ENCODE results near the gene LCN6.

Gene LCN6

DNA sequence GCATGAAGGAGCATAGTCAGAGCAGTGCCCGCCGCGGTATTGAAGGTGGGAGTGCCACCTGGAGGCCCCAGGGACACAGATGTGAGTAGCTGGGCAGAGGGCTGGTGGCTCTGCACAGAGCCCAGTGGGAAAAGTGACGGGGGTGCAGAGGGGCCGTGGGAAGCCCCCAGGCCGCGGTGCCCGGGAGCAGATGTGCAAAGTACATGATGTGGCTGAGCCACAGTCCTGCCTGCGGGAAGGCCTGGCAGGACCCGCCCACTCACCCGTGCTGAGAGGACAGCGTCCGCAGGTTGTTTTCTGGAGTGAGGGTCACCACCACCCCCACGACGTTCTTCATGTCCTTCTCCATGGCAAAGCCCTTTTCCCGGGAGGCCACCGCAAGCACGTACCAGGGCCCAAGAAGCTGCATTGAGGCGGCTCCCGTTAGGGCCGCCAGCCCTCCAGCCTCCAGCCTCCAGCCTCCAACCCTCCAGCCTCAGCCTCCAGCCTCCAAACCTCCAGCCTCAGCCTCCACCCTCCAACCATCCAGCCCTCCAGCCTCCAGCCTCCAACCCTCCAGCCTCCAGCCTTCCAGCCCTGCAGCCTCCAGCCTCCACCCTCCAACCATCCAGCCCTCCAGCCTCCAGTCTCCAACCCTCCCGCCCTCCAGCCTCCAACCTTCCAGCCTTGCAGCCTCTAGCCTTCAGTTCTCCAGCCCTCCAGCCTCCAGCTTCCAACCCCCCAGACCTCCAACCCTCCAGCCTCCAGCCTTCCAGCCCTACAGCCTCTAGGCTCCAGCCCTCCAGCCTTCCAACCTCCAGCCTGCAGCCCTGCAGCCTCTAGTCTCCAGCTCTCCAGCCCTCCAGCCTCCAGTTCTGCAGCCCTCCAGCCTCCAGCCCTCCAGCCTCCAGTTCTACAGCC, 914 bp downstream of the LCN6 start:
- DNase-seq (ENCODE audit: extremely low spot score, insufficient read length, low read depth), result no peak
- no peak for FAIRE-seq

GRCh38 chr9:136746621-136747020, 1.7 kb downstream of the LCN6 start:
- FAIRE-seq (no peak), DNase-seq (ENCODE audit: extremely low spot score, insufficient read length, low read depth) (no peak)

- FAIRE-seq, result no peak
- DNase-seq (ENCODE audit: extremely low spot score, insufficient read length, low read depth), result no peak
Measured at GRCh38 chr9:136746155-136746490, 2.2 kb downstream of the LCN6 start.

DNA sequence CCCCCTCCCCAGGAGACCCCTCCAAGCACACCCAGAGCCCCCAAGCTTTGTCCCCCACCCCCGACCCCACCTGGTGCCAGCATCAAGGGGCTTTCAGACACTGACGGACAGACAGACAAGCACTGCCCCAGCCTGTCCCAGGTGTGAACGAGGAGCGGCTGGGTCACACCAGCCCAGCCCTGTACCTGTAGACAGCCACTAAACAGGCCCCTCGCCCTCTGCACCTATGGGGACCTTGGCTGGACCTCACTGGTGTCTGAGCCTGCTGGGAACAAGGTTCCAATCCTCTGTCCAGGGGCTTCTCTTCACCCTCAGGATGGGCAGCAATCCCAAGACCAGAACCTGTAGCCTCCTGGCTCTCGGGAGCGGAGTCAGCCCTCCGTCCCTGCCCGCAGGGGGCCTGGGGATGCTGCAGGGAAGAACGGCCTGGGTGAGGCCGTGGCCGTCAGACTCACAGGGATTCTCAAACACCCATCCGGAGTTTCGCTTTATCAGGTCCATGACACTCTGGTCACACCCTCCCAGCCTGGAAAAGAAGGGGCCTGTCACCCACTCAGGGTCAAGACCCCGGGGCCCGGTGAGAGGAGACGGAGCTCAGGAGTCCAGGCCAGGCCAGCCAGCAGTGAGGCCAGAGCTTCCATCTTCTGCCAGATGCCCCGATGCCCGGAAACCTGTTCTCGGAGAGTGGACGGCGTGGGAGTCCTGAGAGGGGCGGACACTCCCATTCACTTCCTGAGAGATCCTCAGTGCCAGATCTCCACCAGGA, 2.8 kb downstream of the LCN6 start:
- DNase-seq (ENCODE audit: extremely low spot score, insufficient read length, low read depth) (no peak), FAIRE-seq (no peak)

- DNase-seq (ENCODE audit: extremely low spot score, insufficient read length, low read depth) (no peak), FAIRE-seq (no peak)
Measured at GRCh38 chr9:136744773-136745172, 3.6 kb downstream of the LCN6 start.

DNA sequence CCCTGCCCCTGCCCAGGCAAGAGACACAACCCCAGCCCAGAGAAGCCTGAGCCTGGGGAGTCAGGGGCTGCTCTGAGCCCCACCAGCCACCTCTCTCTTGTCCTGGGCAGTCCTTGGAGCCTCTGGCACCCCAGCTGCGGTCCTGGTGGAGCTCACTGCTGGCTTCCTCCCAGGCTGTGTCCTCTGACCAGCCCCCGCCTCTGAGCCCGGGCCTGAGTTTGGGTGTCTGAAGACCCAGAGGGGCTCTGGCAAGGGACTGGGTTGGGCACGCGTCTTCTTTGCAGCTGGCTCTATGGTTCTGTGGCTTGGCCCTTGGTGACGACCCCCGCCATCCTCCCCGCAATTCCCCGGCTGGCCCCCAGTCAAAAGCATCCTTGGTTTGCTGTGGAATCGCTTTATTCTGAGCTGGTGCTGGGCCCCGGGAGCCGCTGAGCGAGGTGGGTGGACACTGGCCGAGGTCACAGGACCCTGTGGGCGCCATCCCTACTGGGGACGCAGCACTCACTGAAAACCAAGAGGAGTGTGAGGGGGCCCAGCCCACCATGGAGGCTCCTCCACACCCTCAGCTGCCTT, 4.6 kb downstream of the LCN6 start:
- FAIRE-seq, result no peak

GRCh38 chr9:136742591-136743391, 5.5 kb downstream of the LCN6 start, which contains the start of gene LCN10:
TSS of gene LCN10 (minus strand) at chr9:136742940. CDS start at chr9:136742903, 37 bp downstream.
- FAIRE-seq (no peak), DNase-seq (ENCODE audit: extremely low spot score, insufficient read length, low read depth) (no peak)

More for the DNA sequence above, 4.6 kb downstream of the LCN6 start:
- DNase-seq (ENCODE audit: extremely low spot score, insufficient read length, low read depth), result no peak

DNA sequence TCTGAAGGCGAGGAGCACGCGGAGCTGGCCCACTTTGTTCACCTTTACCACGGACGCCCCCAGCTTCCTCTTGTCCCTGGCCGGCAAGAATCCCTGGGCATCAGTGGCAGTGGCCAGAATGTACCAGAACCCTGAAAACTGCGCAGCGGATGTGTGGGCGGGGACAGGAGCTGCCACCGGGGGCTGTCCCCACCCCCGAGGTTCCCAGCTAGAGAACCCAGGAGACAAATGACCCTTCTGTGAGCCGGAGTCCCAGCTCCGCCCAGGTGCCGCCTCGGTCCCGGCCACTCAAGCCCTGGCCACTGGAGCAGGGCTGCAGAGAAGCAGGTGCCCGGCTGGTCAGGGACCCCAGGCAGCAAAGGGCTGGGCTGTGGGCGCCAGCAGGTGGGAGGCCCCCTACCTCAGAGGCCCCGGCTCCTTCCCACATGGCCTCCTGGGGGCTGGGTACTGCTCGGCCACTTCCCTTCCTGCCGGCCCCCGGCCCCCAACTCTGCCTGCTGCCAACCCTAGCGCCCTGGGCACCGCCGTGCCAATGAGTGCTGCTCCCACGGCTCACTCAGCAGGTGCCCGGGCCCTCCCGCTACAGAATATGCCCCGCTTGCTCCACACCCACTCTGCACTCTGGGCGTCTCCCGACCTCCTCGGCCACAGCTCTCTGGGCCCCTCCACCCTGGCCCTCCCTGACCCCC, 6.3 kb downstream of the LCN6 start:
- DNase-seq (ENCODE audit: extremely low spot score, insufficient read length, low read depth) (no peak), FAIRE-seq (peak; percentile 73)

- no peak for DNase-seq (ENCODE audit: extremely low spot score, insufficient read length, low read depth)
- FAIRE-seq, result no peak
Measured at GRCh38 chr9:136740971-136741882, 7.1 kb downstream of the LCN6 start.

DNA sequence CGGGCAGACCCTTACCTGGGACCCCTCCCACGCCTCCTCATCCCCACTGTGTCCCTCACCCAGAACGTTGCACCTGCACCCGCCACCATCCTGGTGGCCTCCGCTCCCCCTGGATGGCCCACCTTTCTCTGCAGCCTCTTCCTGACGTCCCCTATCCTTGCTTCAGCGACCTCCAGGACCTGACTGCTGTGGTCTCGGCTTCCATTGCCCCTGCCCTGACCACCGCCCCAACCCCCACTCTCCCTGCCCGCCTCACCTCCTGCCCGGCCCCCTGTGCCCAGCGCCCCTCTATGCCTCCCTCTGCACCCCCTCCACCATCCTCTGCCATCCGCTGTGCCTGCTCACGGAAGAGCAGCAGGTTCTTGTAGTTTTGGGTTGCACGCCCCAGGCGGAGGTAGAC, 7.8 kb downstream of the LCN6 start:
- FAIRE-seq, result no peak
- DNase-seq (ENCODE audit: extremely low spot score, insufficient read length, low read depth), result no peak

DNA sequence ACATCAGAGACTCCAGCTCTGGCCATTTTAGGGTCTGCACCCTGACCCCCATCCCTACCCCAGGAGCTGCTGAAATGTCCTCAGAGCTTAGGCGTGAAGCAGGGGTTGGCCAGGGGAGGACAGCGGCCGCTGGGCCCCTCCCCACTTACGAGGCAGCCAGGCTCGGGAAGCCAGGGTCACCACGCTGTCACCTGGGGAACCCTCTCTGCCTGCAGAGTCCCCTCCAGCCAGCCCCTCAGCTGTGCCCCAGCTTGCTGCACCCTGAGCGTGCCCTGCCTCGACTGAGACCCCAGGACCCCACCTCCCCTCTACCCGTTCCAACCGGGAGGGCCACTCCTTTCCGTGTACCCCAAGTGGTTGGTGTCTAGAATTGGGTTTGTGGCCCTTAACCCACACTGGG, 8.3 kb downstream of the LCN6 start:
- FAIRE-seq (no peak), DNase-seq (ENCODE audit: extremely low spot score, insufficient read length, low read depth) (no peak)

- DNase-seq (ENCODE audit: extremely low spot score, insufficient read length, low read depth) (no peak), FAIRE-seq (no peak)
Measured at GRCh38 chr9:136739509-136739908, 8.8 kb downstream of the LCN6 start.

GRCh38 chr9:136738960-136739359, 9.4 kb downstream of the LCN6 start:
- DNase-seq (ENCODE audit: extremely low spot score, insufficient read length, low read depth), result no peak
- FAIRE-seq, result no peak

GRCh38 chr9:136735812-136736480, 12.4 kb downstream of the LCN6 start:
- FAIRE-seq (no peak), DNase-seq (ENCODE audit: extremely low spot score, insufficient read length, low read depth) (no peak)

- no peak for FAIRE-seq
Measured at GRCh38 chr9:136734837-136735496, 13.4 kb downstream of the LCN6 start.

GRCh38 chr9:136733611-136734010, 14.7 kb downstream of the LCN6 start:
- DNase-seq (ENCODE audit: extremely low spot score, insufficient read length, low read depth), result no peak
- FAIRE-seq, result no peak

More at GRCh38 chr9:136734837-136735496, 13.4 kb downstream of the LCN6 start:
- no peak for DNase-seq (ENCODE audit: extremely low spot score, insufficient read length, low read depth)

DNA sequence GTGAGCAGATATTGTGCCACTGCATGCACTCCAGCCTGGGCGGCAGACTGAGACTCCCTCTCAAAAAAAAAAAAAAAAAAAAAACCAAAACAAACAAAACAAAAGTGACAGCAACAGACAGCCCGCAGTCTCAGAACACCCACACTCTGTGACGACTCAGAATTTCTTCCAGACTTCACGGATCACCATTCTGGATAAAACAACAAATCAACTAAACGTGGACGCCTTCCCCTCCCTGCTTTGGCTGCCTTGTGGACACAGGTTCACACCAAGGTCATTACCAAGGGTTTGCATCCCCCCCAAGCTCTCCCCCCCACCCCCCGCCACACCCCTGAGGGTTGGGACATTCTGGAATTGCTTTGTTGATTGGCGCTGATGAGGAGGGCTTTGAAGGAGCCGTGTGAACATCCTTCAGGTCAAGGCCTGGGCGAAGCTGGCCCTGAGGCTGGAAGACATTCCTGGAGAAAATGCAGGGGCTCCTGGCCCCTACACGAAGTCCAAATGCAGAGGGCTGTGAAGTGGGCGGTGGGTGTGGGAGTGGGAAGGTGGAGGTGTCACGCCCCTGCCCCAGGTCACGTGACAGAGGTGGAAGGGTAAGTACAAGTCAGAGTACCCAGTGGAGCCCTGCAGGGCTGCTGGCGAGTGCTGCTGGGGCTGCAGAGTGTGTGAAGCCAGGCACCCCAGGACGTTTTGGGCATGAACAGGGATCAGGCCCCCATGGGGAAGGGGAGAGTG, 15.7 kb downstream of the LCN6 start:
- no peak for DNase-seq (ENCODE audit: extremely low spot score, insufficient read length, low read depth)
- no peak for FAIRE-seq

Measured in GM18507 (cell line).